OCI-LY3 (cell line): Measurements from ENCODE around the gene NTNG1.
A peak's percentile ranks its signal among the peaks of the same experiment; 100 is the strongest.

Experiments used
- H2AFZ ChIP-seq: fragments of 200-600, 300-600 bp; shearing (Covaris generic); 2 replicates; pipeline ENCODE4 v1.6.0; 2014; ENCODE audit warnings: antibody characterized with exemption, low read depth, low read length
- H3K27ac ChIP-seq: fragments of 200-600, 300-600 bp; sonication (generic); 2 replicates; pipeline ENCODE4 v1.5.1; 2014; ENCODE audit warnings: mild to moderate bottlenecking, low read length, moderate library complexity, mixed read lengths
- H3K27me3 ChIP-seq: fragments of 200-600, 300-600 bp; sonication (generic); 2 replicates; pipeline ENCODE4 v1.6.1; 2014; ENCODE audit warnings: low read depth, low read length, mixed read lengths
- H3K36me3 ChIP-seq: fragments of 200-600, 300-600 bp; sonication (generic); replicated peaks from 2 replicates; pipeline ENCODE3; 2014; ENCODE audit warnings: low read depth, low read length, mixed read lengths
- H3K4me1 ChIP-seq: fragments of 300-600, 200-600 bp; sonication (generic); 2 replicates; pipeline ENCODE4 v1.6.1; 2014; ENCODE audit warnings: low read length, mixed read lengths
- H3K4me2 ChIP-seq: fragments of 200-600, 300-600 bp; sonication (generic); 2 replicates; pipeline ENCODE4 v1.6.1; 2014; ENCODE audit warnings: low read length, mixed read lengths
- H3K4me3 ChIP-seq: fragments of 300-600, 200-600 bp; sonication (generic); 2 replicates; pipeline ENCODE4 v1.5.1; 2014; ENCODE audit warnings: antibody characterized with exemption, mild to moderate bottlenecking, low read length, moderate library complexity
- H3K79me2 ChIP-seq: fragments of 300-600, 200-600 bp; shearing (Covaris generic); 2 replicates; pipeline ENCODE4 v1.6.1; 2014; ENCODE audit warnings: mild to moderate bottlenecking, low read length, mixed read lengths
- H3K9ac ChIP-seq: fragments of 300-600, 200-600 bp; shearing (Covaris generic); 2 replicates; pipeline ENCODE4 v1.6.0; 2014; ENCODE audit warnings: mild to moderate bottlenecking, low read length, moderate library complexity
- H3K9me3 ChIP-seq: fragments of 200-600, 300-600 bp; shearing (Covaris generic); 2 replicates; pipeline ENCODE4 v1.6.1; 2014; ENCODE audit warnings: low read length, mixed read lengths; ENCODE audit not compliant: insufficient read depth
- H4K20me1 ChIP-seq: fragments of 200-600, 300-600 bp; sonication (generic); 2 replicates; pipeline ENCODE4 v1.6.1; 2016; ENCODE audit warnings: low read length, mixed read lengths; ENCODE audit not compliant: insufficient read depth
- CTCF ChIP-seq: fragments of 200-600, 300-600 bp; sonication (generic); IDR thresholded peaks from 2 replicates; pipeline ENCODE4 v1.5.1; 2014; ENCODE audit warnings: antibody characterized with exemption, low read length, low read depth
- EZH2phosphoT487 ChIP-seq: fragments of 200-600 bp; shearing (Covaris generic); IDR thresholded peaks from 2 replicates; pipeline ENCODE4 v1.6.1; 2018; ENCODE audit warnings: antibody characterized with exemption, mixed run types, low read depth

NTNG1 gene

GRCh38 chr1:107477233-107477632 is 336.4 kb downstream of the NTNG1 start:
- no peaks in the 10 kb centered on the region for H3K36me3 ChIP-seq
- TF ChIP-seq EZH2phosphoT487 = no peak
- TF ChIP-seq CTCF = peak; percentile 44
- H3K27ac ChIP-seq = no peak overlapping the region
- no peaks in the 10 kb centered on the region for H3K27me3 ChIP-seq
- no peak overlapping the region for H3K9ac ChIP-seq
- peaks cover 12% of the 10 kb centered on the region for H3K4me1 ChIP-seq
- no peak overlapping the region for H2AFZ ChIP-seq
- H3K4me2 ChIP-seq = no peak overlapping the region
- H4K20me1 ChIP-seq = no peaks in the 10 kb centered on the region
- H3K9me3 ChIP-seq = no peaks in the 10 kb centered on the region
- H3K4me3 ChIP-seq = no peak overlapping the region
- H3K79me2 ChIP-seq = no peaks in the 10 kb centered on the region

GRCh38 chr1:107479865-107480350 is 339.1 kb downstream of the NTNG1 start:
- H3K79me2 ChIP-seq = no peaks in the 10 kb centered on the region
- no peaks in the 10 kb centered on the region for H3K36me3 ChIP-seq
- TF ChIP-seq EZH2phosphoT487 (no peak), CTCF (no peak)
- H3K4me3 ChIP-seq = no peak overlapping the region
- no peaks in the 10 kb centered on the region for H3K27me3 ChIP-seq
- no peak overlapping the region for H3K4me2 ChIP-seq
- H3K4me1 ChIP-seq = peaks cover 7% of the 10 kb centered on the region
- no peak overlapping the region for H3K27ac ChIP-seq
- H4K20me1 ChIP-seq = no peaks in the 10 kb centered on the region
- H3K9ac ChIP-seq = no peak overlapping the region
- no peak overlapping the region for H2AFZ ChIP-seq
- no peaks in the 10 kb centered on the region for H3K9me3 ChIP-seq

GRCh38 chr1:107480548-107481415 is 339.9 kb downstream of the NTNG1 start:
- no peak overlapping the region for H3K9ac ChIP-seq
- no peak overlapping the region for H3K4me2 ChIP-seq
- H4K20me1 ChIP-seq = no peaks in the 10 kb centered on the region
- no peak overlapping the region for H2AFZ ChIP-seq
- no peaks in the 10 kb centered on the region for H3K27me3 ChIP-seq
- H3K4me3 ChIP-seq = no peak overlapping the region
- H3K9me3 ChIP-seq = no peaks in the 10 kb centered on the region
- no peak overlapping the region for H3K27ac ChIP-seq
- H3K36me3 ChIP-seq = no peaks in the 10 kb centered on the region
- no peaks in the 10 kb centered on the region for H3K79me2 ChIP-seq
- H3K4me1 ChIP-seq = no peaks in the 10 kb centered on the region
- TF ChIP-seq CTCF (no peak), EZH2phosphoT487 (no peak)

- Histone ChIP-seq H3K27me3 (no peaks in the 10 kb centered on the region), H3K9me3 (no peaks in the 10 kb centered on the region), H3K9ac (no peak overlapping the region), H3K79me2 (no peaks in the 10 kb centered on the region), H2AFZ (no peak overlapping the region), H3K27ac (no peak overlapping the region), H3K36me3 (no peaks in the 10 kb centered on the region), H4K20me1 (no peaks in the 10 kb centered on the region), H3K4me2 (no peak overlapping the region), H3K4me3 (no peak overlapping the region), H3K4me1 (no peaks in the 10 kb centered on the region)
- TF ChIP-seq CTCF = no peak
- no peak for TF ChIP-seq EZH2phosphoT487
These were observed 341.0 kb downstream of the NTNG1 start for GRCh38 chr1:107481756-107482384.
